NB4 (cell line): ENCODE data around the gene WDR5.

ENCODE experiments used
- DNase-seq: peaks from one replicate; pipeline ENCODE4 v3.0.0; 2010; ENCODE audit warnings: low read depth
- H3K4me3 ChIP-seq: one replicate; pipeline ENCODE4 v1.5.1; 2011; ENCODE audit warnings: mild to moderate bottlenecking, low read depth, low read length, moderate library complexity
- MYC ChIP-seq: IDR thresholded peaks from 2 replicates; pipeline ENCODE4 v1.6.1; 2011; ENCODE audit warnings: low read depth, low read length
- POLR2A ChIP-seq: IDR thresholded peaks from 2 replicates; pipeline ENCODE4 v1.6.1; 2011; ENCODE audit warnings: mild to moderate bottlenecking; ENCODE audit not compliant: insufficient read length; ENCODE audit errors: extremely low read depth
- TF ChIP-seq, protein P1 (sequence below): IDR thresholded peaks from one replicate; pipeline ENCODE4 v1.5.1; 2012; ENCODE audit warnings: low read depth, low read length
- TF ChIP-seq, protein P2 (sequence below): IDR thresholded peaks from 2 replicates; pipeline ENCODE4 v1.6.1; 2011; ENCODE audit warnings: low read depth, low read length

Gene WDR5

DNA sequence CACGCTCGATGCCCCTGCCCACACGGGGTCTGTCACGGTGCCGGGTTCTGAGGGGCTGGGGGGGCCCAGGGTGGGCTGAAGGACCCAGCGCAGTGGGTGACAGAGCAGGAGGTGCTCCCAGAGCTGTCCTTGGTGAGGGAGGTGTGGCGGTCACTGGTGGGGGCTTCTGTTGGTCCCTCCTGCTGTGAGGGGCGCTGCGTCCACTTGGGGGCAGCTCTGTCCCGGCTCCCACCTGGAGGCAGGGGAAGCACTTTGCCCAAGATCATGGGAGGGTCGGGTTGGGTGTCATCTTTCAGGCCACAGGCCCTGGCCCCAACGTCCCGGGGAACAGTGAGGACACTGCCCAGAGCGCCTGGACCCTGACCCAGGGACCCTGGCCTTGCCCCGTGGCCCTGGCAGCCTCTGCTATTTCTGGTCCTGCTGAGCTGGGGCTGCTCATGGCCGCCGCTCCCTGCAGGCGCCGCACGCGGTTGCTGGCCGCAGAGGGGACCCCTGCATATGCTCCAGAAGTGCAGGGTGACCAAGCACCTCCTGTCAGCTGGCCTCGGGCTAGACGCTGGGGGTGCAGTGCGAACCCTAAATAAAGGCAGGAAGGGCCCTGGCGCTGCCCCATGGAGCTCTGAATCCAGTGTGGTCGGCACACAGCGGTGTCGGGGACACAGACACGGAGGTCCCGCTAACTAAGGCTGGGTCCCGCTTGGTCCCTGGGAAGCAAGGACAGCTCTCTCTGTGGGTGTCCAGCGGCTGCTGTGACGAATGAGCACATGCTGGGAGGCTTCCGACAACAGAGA, 40.1 kb downstream of the WDR5 start:
- H3K4me3 ChIP-seq = no peak overlapping the region

DNA sequence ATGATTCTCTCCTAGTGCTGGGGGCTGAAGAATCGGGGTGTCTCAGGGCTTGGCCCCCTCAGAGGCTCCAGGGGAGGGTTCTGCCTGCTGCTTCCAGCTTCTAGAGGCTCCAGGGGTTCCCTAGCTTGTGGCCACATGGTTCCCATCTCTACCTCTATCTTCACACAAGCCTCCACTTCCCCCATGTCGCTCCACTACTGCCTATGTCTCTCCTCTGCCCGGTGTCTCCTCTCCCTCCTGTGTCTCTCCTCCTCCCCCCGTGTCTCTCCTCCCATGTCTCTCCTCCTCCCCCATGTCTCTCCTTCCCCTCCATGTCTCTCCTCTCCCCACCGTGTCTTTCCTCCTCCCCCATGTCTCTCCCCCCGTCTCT, 40.7 kb downstream of the WDR5 start:
- TF ChIP-seq MYC (0 out of 2 replicates have a peak, but pooled peaks have one; percentile 14), POLR2A (no peak)
- TF ChIP-seq, protein P1, sequence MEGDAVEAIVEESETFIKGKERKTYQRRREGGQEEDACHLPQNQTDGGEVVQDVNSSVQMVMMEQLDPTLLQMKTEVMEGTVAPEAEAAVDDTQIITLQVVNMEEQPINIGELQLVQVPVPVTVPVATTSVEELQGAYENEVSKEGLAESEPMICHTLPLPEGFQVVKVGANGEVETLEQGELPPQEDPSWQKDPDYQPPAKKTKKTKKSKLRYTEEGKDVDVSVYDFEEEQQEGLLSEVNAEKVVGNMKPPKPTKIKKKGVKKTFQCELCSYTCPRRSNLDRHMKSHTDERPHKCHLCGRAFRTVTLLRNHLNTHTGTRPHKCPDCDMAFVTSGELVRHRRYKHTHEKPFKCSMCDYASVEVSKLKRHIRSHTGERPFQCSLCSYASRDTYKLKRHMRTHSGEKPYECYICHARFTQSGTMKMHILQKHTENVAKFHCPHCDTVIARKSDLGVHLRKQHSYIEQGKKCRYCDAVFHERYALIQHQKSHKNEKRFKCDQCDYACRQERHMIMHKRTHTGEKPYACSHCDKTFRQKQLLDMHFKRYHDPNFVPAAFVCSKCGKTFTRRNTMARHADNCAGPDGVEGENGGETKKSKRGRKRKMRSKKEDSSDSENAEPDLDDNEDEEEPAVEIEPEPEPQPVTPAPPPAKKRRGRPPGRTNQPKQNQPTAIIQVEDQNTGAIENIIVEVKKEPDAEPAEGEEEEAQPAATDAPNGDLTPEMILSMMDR = no peak
- TF ChIP-seq, protein P2, sequence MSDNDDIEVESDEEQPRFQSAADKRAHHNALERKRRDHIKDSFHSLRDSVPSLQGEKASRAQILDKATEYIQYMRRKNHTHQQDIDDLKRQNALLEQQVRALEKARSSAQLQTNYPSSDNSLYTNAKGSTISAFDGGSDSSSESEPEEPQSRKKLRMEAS = peak; percentile 20; the same call in 1 of the 2 replicates
- no peak overlapping the region for H3K4me3 ChIP-seq
- peak; percentile 32 for DNase-seq

More for the DNA sequence above, 40.1 kb downstream of the WDR5 start:
- no peak for TF ChIP-seq MYC
- no peak for TF ChIP-seq POLR2A
- TF ChIP-seq, protein P2 = no peak
- peak; percentile 33 for DNase-seq

DNA sequence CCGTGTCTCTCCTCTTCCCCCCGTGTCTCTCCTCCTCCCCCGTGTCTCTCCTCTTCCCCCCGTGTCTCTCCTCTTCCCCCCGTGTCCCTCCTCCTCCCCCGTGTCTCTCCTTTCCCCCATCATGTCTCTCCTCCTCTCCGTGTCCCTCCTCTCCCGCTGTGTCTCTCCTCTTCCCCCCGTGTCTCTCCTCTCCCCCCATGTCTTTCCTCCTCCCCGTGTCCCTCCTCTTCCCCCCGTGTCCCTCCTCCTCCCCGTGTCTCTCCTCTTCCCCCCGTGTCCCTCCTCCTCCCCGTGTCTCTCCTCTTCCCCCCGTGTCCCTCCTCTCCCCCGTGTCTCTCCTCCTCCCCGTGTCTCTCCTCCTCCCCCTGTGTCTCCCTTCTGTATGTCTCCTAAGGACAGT, 41.3 kb downstream of the WDR5 start:
- no peak overlapping the region for H3K4me3 ChIP-seq
- no peak for DNase-seq
- TF ChIP-seq, protein P2 = no peak
- TF ChIP-seq, protein P1 = no peak
- TF ChIP-seq POLR2A (no peak), MYC (no peak)

DNA sequence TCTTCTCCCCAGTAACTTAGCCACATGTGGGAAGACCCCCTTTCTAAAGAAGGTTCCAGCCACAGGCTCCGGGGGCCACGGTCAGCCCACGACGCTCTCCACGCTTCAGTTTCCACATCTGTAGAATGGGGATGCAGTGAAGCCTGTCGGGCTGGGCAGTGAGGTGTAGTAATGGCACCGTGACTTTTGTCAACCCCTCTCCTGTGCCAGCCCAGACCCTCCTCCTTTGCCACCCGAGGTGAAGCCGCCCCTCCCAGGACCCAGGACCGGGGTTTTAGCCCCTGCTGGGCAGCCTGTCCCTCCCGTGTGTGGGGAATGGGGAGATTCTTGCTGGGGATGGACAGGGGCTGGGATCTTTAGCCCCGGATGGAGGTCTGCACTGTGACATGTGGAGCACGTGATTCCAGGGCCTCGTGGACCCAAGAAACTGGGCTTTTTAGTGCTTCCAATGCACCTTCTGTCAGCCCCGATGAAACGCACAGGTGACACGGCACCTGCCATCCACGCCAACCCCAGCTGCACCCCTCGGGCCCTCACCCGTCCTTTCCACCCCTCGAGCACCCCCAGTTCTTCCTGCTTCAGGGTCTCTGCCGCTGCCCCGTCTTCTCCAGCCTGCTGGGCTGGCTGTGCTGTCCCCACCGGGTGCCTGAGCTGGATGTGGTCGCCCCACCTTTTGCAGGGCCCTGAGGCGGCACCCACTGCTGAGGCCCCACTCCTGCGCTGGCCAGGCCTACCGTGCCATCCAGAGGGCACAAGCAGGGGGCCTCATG, 41.9 kb downstream of the WDR5 start:
- no peak for DNase-seq
- no peak for TF ChIP-seq MYC
- TF ChIP-seq, protein P1 = no peak
- TF ChIP-seq, protein P2 = no peak
- no peak for TF ChIP-seq POLR2A
- no peak overlapping the region for H3K4me3 ChIP-seq

DNA sequence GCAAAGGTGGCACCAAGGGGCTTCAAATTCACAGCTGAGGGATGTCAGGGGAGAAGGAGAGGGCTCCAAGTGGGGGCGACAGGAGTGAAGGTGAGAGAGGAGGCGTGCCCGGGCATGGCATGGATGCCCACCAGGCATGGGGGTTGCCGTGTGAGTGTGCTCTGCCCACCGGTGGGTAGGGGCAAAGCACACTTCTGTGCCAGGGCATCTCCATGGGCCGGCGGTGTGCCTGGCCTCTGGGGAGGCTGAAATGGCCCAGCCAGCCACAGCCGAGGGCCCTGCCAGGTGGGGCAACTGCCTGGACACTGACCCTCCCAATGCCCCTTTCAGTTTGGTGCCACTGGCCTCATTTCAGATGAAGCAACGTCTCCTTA, 42.5 kb downstream of the WDR5 start:
- TF ChIP-seq MYC (no peak), POLR2A (no peak)
- TF ChIP-seq, protein P2 = no peak
- TF ChIP-seq, protein P1 = no peak
- H3K4me3 ChIP-seq = peak overlapping the region; percentile 42
- no peak for DNase-seq
